ENCODE data around the gene OSM.

The OSM gene

DNA sequence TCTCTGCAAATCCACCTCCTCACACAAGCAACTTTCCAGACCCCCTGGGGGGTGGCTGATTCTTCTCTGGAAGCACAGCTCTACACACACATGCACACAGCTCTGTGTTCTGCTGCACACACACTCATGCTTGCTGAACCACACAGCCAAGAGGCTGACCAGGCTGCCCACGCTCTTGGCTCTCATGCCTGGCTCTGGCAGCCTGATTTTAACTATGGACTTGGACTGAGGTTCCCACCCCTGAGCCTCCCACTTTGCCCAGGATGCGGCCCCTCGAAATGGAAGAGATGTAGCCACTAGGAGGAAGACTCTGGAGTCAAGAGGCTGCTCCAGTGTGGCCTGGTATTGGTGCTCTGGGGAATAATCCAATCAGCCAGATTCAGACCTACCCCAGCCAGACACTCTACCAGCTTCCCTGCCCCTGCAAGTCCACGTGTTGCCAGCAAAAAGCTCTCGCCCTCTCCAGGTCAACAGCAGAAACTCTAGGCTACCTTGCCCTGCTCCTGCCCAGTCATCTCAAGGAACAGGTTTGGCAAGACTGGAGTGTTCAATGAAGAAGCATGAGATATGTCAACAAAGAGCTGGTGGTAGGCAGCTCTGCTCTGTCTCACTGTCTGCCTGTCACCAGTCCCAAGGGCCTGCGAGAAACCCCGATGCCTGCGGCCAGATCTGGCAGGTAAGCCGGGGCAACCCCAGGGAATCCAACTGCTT lies 31.5 kb upstream of the OSM start:
- no peak for DNase-seq (ENCODE audit: low spot score)

DNA sequence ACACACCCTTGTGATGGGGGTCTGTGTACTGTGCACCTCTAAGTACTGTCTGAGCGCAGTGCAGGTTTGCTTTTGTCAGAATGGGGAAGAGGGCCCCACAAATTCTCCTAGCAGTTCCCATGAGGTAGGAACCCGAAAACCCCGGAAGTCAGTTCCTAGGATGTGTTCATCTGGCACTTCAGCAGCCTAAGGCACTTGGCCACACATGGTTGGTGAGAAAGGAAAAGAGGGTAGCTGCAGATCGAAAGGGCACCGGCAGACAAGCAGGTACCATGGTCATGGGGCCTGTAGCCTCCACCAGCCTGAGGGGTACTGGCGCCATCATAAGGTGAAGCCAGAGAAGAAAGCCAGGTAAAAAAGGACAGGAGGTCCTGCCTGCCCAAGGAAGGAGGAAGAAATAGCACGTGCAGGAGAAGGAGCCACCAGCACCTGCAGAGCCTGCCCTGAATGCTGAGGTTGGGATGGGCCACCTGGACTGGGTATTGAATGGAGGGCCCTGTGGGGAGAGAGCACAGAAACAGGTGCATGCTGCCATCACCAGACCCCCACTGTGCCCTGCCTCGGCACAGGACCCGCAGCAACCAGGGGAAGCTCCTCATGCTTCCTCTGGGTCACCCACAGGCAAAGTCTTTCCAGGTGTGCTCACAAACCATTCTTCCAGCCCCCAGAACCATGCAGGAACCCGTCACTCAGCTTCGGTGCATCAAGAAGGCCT lies 30.8 kb upstream of the OSM start:
- no peak for DNase-seq (ENCODE audit: low spot score)

DNA sequence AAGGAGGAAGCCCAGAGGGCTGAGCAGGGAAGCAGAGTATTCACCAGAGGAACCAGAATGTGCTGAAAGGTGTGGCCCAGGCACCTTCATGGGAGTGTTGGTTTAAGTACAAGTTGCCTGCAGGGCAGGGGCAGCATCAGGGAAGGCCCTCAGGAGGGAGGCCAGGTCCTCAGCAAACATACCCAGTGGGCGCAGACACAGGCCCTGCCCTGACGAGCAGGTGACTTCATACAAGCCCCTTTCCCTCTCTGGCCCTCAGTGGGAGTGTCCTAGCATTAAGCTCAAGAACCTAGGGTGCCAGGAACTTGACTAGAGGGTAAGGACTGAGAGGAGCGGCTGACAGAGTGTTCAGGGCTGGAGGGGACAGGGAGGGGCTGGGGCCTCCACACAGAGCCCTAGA lies 30.2 kb upstream of the OSM start:
- DNase-seq (ENCODE audit: low spot score), result no peak

DNA sequence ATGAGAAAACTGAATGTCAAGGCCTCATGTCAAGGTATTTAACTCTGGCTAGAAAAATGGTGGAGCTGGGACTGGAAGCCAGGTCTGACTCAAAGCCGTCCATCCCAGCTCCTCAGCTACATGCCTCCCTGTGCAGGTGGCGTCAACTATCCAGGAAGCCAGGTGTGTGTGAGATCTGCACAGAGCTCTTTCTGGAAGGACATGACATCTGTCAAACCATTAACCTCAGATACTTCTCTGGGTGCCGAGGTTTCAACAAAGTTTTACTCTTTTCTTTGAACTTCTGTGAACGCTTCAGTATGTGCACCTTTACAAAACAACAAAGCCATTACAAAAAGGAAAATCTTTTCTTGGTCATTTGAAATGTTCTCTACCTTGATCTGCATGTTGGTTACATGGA lies 29.7 kb upstream of the OSM start:
- DNase-seq (ENCODE audit: low spot score), result no peak

DNA sequence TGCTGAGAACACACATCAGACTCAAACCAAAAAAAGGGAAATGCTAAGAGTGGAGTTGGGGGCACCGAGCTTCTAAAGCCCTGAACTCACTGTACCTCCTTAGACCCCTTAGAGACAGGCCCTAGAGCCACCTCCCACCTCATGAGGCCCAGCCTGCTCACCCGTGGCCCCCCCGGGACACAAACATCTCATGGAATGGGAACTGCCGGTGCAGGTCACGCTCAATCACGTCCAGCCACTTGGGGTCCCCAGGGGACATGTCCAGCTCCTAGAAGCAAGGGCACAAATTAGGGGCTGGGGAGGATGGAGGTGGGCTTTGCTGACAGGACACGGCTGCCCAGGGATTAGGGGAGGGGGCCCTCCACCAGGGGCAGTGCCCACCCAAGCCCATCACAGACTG lies 28.9 kb upstream of the OSM start:
- no peak for DNase-seq (ENCODE audit: low spot score)

DNA sequence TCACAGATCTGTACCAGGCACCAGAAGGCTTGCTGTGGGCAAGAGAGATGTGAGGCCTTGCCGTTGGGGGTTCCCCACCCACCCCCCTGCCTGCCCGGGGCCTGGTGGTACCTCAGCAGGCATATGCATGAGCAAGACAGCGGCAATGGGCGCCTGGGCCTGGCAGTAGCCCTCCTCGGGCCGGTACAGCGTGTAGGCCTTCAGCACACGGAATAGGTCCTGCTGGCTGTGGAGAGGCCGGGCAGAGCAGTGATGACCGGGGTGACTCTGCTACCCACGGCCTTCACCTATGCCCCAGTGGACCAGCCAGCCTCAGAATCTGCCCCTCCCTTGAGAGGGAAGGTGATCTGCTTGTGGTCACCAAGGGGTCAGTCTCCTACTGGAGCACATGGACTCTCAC lies 28.2 kb upstream of the OSM start:
- DNase-seq (ENCODE audit: low spot score), result no peak

DNA sequence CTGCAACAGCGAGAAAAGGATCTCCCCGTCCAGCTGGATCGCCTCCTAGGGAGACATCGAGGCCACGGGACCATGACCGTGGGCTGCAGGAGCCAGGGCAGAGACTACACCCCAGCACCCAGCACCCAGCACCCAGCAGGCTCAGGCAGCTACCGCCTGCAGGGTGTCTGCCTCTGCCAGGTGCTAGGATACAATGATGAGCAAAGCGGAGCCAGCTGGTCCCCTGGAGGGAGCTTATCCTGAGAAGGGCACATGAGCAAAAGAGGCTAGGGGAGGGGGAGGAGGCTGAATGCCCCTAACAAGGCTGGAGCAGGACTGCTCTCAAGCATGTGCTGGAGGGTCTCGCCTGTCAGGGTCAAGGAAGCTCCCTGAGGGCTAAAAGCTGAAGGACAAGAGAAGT lies 27.4 kb upstream of the OSM start:
- DNase-seq (ENCODE audit: low spot score), result no peak

DNA sequence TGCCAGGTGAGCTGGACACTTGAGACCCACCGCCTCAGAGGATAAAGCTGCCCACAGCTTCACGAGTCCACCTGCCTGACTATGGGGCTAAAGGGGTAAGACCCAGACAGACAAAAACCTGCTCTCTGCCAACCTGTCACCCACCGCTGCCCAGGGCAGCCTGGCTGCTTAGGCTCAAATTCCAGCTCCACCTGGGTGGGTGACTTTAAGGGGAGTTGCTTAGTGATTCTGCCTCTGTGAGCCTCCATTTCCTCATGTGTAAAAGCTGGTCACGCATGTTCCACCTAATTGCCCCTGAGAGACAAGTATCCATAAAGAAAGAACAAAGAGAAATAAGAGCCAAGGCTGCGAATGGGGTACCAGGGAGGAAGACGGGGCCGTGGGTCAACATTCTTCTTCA lies 26.4 kb upstream of the OSM start:
- DNase-seq (ENCODE audit: low spot score), result no peak

DNA sequence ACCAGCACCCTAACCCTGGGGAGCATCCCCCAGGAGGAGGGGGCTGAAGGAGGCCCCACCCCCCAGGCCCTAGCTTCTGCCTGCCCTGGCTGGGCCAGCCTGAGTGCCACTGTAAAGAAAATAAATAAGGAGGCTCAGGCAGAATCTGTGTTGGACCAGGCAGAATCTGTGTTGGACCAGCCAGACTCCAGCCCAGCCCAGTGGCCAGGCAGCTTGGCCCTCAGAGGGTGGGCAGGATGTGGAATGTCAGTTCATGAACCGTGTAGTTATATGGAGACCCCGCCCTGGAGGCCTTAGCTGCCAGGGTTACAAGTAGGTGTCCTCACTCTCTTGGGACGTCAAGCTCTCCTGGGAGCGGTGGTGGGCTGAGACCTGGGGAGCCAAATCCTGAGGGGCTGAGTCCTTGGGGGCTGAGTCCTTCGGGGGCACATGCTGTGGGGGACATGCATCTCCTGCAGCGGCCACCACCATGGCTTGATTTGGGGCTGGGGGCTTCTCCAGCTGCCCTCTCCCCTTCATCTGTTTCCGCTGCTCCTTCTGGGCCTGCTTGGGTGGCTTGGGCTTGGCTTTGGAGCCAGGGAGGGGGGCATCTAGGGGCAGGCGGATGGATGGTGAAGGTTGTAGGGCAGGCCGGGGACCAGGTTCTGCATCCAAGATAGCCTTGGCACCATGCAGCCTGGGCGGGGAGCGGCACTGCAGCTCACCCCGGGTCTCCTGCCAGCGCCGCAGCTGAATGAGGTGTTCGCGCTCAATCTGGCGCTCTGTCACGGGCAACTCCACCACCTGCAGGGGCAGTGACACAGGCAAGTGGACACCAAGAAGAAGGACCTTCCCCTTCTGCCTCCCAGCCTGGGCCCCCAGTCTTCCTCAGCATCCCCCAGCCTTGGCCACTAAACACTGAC lies 25.7 kb upstream of the OSM start:
- DNase-seq (ENCODE audit: low spot score), result no peak

DNA sequence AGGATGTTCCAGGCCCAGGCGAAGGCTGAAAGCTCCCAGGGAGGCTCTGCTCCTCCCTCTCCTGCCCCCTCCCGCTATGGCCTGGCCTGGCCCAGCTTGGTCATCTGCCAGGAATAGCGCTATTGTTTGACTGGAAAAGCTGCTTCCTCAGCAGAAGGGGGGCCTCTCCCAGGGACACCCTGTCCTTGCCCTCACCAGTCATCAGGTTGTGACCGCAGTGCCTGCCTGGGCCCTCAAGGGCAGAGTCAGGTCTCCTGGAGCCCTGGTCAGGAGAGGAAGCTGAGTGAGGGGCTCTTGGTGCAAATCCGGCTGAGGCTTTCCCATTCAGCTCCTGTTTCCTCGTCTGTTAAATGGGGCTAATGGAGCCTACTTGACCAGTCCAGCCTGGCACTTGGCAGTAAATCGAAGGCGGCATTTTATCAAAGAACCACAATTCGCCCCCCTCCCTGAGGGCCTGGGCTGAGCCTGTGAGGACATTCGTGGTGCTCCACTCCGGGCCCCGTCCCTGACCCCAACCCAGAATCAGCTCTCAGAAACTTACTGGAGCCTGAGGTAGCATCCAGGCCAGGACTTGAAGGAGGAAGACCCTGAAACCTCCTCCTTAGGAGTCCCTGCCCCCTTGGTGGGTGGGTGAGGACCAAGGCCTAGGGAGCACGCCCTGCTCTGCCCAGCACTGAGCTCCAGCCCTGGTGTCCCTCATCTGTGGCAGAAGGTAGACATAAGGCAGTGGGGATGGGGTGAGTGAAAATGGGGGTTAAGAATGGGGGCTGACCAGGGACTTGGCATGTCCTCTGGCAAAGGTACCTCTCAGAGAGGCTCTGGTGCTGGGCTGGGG lies 24.6 kb upstream of the OSM start:
- DNase-seq (ENCODE audit: low spot score), result no peak

DNA sequence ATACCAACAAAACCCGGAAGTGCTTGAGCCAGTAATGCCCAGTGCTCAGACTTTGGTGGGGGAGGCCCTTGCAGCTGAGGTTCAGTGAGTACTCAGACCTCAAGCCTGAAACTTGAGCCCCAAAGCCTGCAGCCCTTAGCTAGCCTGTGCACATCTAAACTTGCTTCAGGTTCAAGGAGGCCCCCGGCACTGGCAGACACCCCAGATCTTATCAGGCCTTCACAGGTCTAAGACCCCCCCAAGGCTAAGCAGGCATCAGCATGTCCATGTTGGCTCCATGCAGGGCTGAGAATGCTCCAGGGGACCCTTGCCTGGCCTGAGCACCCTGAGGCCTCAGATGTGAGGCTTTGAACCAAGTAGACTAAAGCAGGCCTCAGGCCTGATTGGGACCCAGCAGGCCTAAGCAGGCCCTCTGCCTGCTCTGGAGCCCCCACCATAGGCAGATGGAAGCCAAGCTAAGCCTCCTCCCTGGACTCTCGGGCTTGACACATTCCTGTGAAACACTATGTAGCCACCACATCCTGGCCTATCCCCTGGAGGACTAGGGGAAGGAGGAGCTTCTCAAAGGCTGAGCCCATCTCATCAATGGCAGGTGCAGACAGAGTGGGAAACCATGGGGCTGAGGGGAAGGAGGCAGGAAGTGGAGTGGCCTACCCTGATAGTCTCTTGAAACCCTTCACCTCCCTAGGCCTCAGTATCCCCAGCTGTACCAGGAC lies 23.8 kb upstream of the OSM start:
- DNase-seq (ENCODE audit: low spot score), result peak; percentile 68

DNA sequence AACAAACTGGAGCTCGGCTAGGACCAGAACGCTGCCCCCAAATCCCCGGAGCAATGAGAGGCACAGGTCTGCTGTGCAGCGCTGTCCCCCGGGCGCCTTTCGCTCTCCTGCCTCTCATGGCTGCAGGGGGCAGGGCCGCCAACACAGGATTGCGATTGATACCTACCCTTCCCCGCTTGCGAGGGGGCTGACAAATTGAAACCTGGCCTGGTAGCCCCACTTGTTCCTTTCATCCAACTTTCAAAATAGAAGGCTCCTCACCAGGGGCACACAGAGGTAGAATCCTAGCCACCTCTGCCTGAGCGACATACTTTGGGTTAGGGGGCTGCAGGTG lies 23.3 kb upstream of the OSM start:
- no peak for DNase-seq (ENCODE audit: low spot score)

DNA sequence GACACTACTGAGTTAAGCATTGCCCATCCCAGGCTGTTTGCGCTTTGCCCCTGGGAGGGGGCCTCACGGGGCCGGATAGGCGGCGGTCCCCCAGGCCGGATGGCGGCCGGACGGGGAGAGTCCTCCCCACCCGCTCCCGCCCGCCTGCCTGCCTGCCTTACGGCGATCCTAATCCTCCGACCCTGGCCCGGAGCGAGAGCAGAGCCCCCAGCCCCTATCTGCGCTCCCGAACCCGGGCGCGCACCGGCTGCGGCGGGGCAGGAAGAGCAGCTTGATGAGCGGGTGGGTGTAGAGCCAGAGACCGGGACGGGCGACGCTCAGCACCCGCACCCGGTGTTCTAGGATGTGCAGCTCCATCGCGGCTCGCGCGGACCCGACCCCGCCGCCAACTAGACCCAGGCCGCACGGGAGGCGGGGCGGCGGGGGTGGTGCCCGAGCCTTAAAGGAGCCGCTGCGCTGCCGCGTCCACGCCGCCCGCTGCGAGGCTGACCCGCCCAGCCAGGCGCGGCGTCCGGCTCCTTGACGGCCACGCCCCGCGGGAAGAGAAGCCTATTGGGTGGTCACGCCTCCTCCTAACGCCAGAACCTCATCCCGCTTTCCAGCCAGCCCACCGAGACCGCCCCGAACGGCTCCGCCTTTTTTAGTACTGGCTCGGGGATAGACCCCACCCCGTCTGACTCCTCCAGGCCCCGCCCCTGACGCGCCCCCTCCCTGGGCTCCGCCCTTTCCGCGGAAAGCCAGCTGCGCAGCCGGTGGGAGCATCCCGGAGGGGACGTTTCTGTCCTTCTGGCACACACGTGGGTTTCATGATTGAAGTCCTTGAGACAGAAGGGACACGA lies 22.7 kb upstream of the OSM start, which contains the start of gene CASTOR1:
Gene CASTOR1 (minus strand): TSS at position 365 of the 839 bp plus-strand sequence. CDS start 8 bp downstream, at position 357.
- peak; percentile 96 for DNase-seq (ENCODE audit: low spot score)

DNA sequence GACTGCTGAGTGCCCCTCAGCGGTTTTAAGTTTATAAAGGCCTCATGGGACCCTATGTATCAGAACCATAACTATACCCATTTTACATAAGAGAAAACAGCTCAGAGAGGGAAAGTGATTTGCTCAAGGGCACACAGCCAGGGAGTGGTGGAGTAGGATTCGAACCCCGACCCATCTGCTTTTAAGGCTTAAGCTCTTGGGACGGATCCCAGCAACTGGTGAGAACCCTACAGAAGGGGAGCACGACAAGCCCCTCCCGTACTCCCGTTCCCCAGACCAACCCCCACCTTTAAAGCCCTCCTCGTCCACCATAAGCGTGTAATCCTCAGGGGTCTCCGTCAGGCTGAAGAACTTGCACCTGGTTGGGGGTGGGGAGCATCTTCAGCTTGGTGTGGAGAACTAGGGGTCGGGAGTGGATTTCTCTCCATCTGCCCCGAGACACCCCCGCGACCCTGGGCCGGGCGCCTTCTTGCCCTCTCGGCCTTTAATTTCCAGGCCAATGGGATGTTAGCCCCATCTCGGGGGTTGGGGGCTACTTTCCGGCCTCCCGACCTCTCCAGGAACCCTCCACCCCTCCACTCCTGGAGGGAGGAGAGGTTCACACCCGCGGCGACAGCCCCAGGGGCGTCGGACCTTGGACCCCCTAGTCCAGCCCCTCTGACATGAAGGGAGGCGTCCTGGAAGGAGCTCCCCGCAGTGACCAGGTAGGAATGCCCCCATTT lies 21.9 kb upstream of the OSM start:
- no peak for DNase-seq (ENCODE audit: low spot score)

DNA sequence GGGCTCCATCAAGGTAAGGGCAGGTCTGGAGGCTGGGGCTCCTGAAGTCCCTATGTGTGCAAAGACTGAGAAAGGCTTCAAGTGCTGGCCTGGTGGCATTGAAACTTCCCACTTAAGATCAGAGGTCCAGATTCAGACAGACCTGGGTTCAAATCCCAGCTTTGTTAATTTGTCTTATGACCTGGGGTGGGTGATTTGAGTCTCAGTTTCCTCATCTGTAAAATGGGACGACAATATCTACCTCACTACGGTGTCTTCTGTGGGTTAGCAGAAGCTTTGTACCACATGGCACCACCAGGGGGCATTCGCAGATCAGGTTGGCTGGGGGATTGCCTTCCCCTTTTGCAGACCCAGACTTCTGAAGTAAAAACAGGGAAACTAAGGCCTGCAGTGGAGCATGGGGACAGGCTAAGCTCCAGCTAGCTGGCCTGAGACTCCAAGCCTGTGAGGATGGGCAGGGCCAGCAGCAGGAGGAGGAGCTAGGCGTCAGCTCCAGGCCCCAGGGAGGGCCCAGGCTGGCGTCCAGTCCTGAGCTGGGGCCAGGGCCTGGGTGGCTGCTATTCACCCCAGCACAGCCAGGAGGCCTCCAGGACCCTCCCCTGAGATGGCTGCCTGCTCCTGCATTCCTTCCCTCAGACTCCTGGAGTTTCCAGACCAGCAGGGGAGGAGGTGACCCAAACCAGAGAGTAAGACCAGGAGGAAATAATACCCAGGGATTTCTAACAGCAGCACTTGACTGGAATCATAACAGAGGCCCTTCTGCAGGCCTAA lies 21.2 kb upstream of the OSM start:
- peak; percentile 70 for DNase-seq (ENCODE audit: low spot score)

DNA sequence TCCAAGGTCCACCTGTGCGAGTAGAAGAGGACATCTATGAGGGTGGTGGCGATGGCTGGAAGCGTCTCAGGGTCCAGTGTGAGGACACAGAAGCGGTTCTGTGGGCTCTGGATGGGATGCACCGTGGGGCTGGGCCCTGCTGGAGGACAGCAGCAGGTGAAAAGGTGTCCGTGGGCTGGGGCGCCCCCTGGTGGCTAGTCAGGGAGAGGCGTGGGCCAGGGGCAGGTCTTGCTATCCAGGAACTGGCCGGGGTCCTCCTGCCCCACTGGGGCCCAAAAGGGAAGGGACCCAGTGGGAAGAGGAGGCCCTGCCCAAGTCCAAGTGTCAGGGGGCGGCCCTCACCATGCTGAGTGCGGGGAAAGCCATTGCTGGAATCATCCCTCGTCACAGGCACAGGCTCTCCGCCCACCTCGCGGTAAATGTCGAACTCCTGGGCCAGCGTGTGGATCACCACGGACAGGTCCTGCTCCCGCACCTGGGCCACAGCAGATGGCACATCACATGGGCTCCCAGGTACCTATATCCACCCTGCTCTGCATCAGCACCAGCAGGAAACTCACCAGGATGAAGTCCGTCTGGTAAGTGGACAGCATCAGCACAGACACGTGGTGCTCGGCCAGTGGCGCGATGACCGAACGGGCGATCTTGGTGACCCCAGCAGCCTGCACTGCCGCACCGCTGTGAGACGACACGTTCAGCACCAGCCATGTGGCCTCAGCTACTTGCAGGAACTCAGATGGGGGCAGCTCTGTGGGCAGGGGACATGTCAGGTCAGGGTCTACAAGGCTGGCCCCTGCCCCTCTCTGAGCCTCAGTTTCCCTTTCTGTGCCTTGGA lies 20.4 kb upstream of the OSM start:
- DNase-seq (ENCODE audit: low spot score), result no peak

DNA sequence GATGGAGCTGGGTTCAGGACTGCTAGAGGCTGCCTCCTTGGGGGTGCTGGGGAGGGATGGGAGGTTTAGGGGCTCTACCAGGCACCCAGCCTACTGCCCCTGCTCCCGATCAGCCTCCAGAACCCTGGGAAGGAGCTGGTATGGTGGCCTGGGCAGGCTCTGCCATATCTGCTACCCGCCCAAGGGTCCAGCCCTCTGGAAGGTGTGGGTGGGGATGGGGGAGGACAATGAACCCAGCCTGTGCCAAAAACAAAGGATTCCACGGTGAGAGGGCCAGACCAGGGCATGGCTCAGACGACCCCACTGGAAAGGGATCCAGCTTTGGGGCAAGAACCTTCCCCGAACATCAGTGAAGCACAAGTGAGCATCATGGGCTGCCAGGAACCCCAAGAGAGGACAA lies 19.7 kb upstream of the OSM start:
- DNase-seq (ENCODE audit: low spot score), result no peak

DNA sequence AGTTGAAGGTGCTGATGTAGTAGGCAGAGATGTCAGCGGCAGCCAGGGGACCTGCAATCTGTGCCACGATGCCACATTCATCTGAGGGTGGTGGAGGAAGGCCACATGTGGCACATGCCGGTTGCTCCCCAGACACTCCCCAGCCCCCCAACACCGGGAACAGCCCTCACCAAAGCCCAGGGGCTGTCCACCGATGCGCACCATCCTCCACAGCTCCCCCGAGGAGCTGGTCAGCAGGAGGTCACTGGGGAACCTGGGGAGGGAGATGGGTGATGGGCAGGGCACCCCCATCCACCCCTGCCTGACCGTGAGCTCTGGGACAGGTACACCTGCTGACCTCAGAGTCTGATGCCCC lies 19.2 kb upstream of the OSM start:
- DNase-seq (ENCODE audit: low spot score), result no peak

All from SW480 (cell line).